Right cardiac atrium (tissue), 5 donors: ENCODE results near the gene GNPAT. TPM values are rescaled to one million over a fixed set of nuclear protein-coding genes. Genes with fewer than 3 reads are reported as not detected.
"Not testable (repeated sequence)": the region's sequence is repeated elsewhere in the genome, so short reads cannot be mapped to it uniquely, and the experiment has no call there.

Experiments
- ATAC-seq, 2 donors: fragments of 200-7000 bp; cut with Tn5 transposase; one replicate each; pipeline versions ENCODE4 v1.8.0 to v1.9.1; 2020; ENCODE audit warnings: moderate library complexity in 2 of 2, mild to moderate bottlenecking in 1 of 2
- DNase-seq, 3 donors: peaks; one replicate each; pipeline ENCODE4 v3.0.0-alpha.2; 2020
- H3K27ac ChIP-seq: one replicate; pipeline ENCODE4 v1.5.1; 2013; ENCODE audit warnings: mild to moderate bottlenecking, low read length, control low read depth, moderate library complexity
- H3K27me3 ChIP-seq: one replicate; pipeline ENCODE4 v1.6.1; 2013; ENCODE audit not compliant: control insufficient read depth, insufficient read depth
- H3K4me1 ChIP-seq: one replicate; pipeline ENCODE4 v1.6.1; 2013; ENCODE audit warnings: low read length; ENCODE audit not compliant: control insufficient read depth, insufficient read depth
- H3K4me3 ChIP-seq: one replicate; pipeline ENCODE4 v1.5.1; 2013; ENCODE audit warnings: low read length, control low read depth
- H3K9me3 ChIP-seq: one replicate; pipeline ENCODE4 v1.6.1; 2013; ENCODE audit warnings: low read length; ENCODE audit not compliant: control insufficient read depth
- WGBS: extraction: QIAGEN DNeasy Blood & Tissue Kit; methylation state at CpG from one replicate; pipeline ENCODE4 v1.1.7; 2013; 5-methylcytosine and 5-hydroxymethylcytosine counted together
- intact Hi-C, 4 donors: fragments of 100-400 bp; cut with DNase I; formaldehyde crosslinking; loops; one replicate each; pipeline versions ENCODE4 v1.11.0 to v1.14.0; 2022 to 2023
- polyA plus RNA-seq: library from polyadenylated mRNA; stranded (reverse); fragments of 200-250 nt; gene quantifications from one replicate; pipeline ENCODE4 v1.2.3, GENCODE V29; 2013
- total RNA-seq, 4 donors: library from RNA; stranded (reverse); fragmentation: NEBNext Ultra II Directional; extraction: Animal tissue kit (Norgen Biotek cat#: 25700); gene quantifications; one replicate each; pipeline ENCODE4 v1.2.1, GENCODE V29; 2021
- donor health status: healthy with polysubstance abuse.
- donor health status: DM: no; HTN: yes; CAD: no.
- donor health status: DM: no; HTN: no; CAD: no.
- donor health status: DM: no; HTN: yes; CAD: no; lungs with severe emphysema.
- donor health status: DM: yes; HTN: yes; CAD: no.

Gene GNPAT
- total and polyA plus RNA-seq, 5 donors: 46.7 to 55.6 (median 49.4) TPM

GRCh38 chr1:231201375-231201978 is 39.5 kb upstream of the GNPAT start:
- H3K4me3 ChIP-seq: no peak overlapping the region
- no peak for DNase-seq
- no peaks in the 10 kb centered on the region for H3K4me1 ChIP-seq
- H3K27ac ChIP-seq: no peak overlapping the region
- ATAC-seq: no peak
- intact Hi-C loops: no loop called here
- 86% methylated on average over 16 of the region's 16 CpGs for WGBS
- H3K9me3 ChIP-seq: no peaks in the 10 kb centered on the region
- no peaks in the 10 kb centered on the region for H3K27me3 ChIP-seq

- WGBS: 65% methylated on average over 5 of the region's 5 CpGs
These were observed 38.9 kb upstream of the GNPAT start for GRCh38 chr1:231201979-231202633.

GRCh38 chr1:231203259-231204057 is 37.6 kb upstream of the GNPAT start:
- no peaks in the 10 kb centered on the region for H3K4me1 ChIP-seq
- H3K27ac ChIP-seq: no peak overlapping the region
- no peak for DNase-seq
- H3K9me3 ChIP-seq: no peaks in the 10 kb centered on the region
- intact Hi-C loops: no loop called here
- no peak overlapping the region for H3K4me3 ChIP-seq
- 85% methylated on average over 21 of the region's 21 CpGs for WGBS
- ATAC-seq: no peak
- H3K27me3 ChIP-seq: no peaks in the 10 kb centered on the region

More at GRCh38 chr1:231201979-231202633, 38.9 kb upstream of the GNPAT start:
- no peaks in the 10 kb centered on the region for H3K9me3 ChIP-seq
- H3K4me1 ChIP-seq: no peaks in the 10 kb centered on the region
- no peaks in the 10 kb centered on the region for H3K27me3 ChIP-seq
- DNase-seq (no peak), ATAC-seq (no peak)
- H3K4me3 ChIP-seq: no peak overlapping the region
- intact Hi-C loops: no loop called here
- no peak overlapping the region for H3K27ac ChIP-seq

GRCh38 chr1:231206856-231207255 is 34.2 kb upstream of the GNPAT start:
- H3K4me3 ChIP-seq: no peak overlapping the region
- DNase-seq: no peak
- no peaks in the 10 kb centered on the region for H3K9me3 ChIP-seq
- ATAC-seq: no peak
- 50% methylated on average over 8 of the region's 8 CpGs for WGBS
- no peaks in the 10 kb centered on the region for H3K27me3 ChIP-seq
- intact Hi-C loops: no loop called here
- H3K4me1 ChIP-seq: no peaks in the 10 kb centered on the region
- H3K27ac ChIP-seq: no peak overlapping the region

- Histone ChIP-seq H3K27me3 (no peaks in the 10 kb centered on the region), H3K9me3 (no peaks in the 10 kb centered on the region), H3K4me1 (no peaks in the 10 kb centered on the region), H3K27ac (no peak overlapping the region), H3K4me3 (no peak overlapping the region)
- no peak for DNase-seq
- intact Hi-C loops: no loop called here
- 72% methylated on average over 3 of the region's 3 CpGs for WGBS
- no peak for ATAC-seq
These were observed 33.6 kb upstream of the GNPAT start for GRCh38 chr1:231207437-231207836.

- H3K27me3 ChIP-seq: no peaks in the 10 kb centered on the region
- DNase-seq (no peak), ATAC-seq (no peak)
- no peaks in the 10 kb centered on the region for H3K9me3 ChIP-seq
- no peak overlapping the region for H3K27ac ChIP-seq
- no peak overlapping the region for H3K4me3 ChIP-seq
- intact Hi-C loops: no loop called here
- WGBS: 94% methylated on average over 14 of the region's 14 CpGs
- no peaks in the 10 kb centered on the region for H3K4me1 ChIP-seq
These were observed 32.0 kb upstream of the GNPAT start for GRCh38 chr1:231208980-231209379.

GRCh38 chr1:231209531-231209930 is 31.5 kb upstream of the GNPAT start:
- H3K27me3 ChIP-seq: no peaks in the 10 kb centered on the region
- no peak overlapping the region for H3K4me3 ChIP-seq
- no peak for ATAC-seq
- intact Hi-C loops: no loop called here
- H3K27ac ChIP-seq: no peak overlapping the region
- no peaks in the 10 kb centered on the region for H3K9me3 ChIP-seq
- 83% methylated on average over 5 of the region's 5 CpGs for WGBS
- H3K4me1 ChIP-seq: no peaks in the 10 kb centered on the region
- DNase-seq: no peak

- H3K9me3 ChIP-seq: no peaks in the 10 kb centered on the region
- H3K4me1 ChIP-seq: no peaks in the 10 kb centered on the region
- ATAC-seq (no peak), DNase-seq (no peak)
- WGBS: 91% methylated on average over 6 of the region's 6 CpGs
- intact Hi-C loops: loop anchor here (5.0 to 10.0 kb wide), 4 partner anchors 293 to 413 kb away; no protein-coding TSS in a partner anchor
- H3K27ac ChIP-seq: no peak overlapping the region
- no peaks in the 10 kb centered on the region for H3K27me3 ChIP-seq
- no peak overlapping the region for H3K4me3 ChIP-seq
These were observed 30.9 kb upstream of the GNPAT start for GRCh38 chr1:231210126-231210525.

- no peak overlapping the region for H3K4me3 ChIP-seq
- H3K4me1 ChIP-seq: no peaks in the 10 kb centered on the region
- intact Hi-C loops: loop anchor here (5.0 to 10.0 kb wide), 4 partner anchors 294 to 414 kb away; no protein-coding TSS in a partner anchor
- ATAC-seq (peak; percentile 73 to 79), DNase-seq (peak; percentile 64 to 88 (median 87))
- H3K9me3 ChIP-seq: no peaks in the 10 kb centered on the region
- no peaks in the 10 kb centered on the region for H3K27me3 ChIP-seq
- no peak overlapping the region for H3K27ac ChIP-seq
- 18% methylated on average over 28 of the region's 28 CpGs for WGBS
These were observed 29.8 kb upstream of the GNPAT start for GRCh38 chr1:231211005-231211857.

GRCh38 chr1:231212301-231212700 is 28.7 kb upstream of the GNPAT start:
- H3K9me3 ChIP-seq, ATAC-seq, H3K27ac ChIP-seq, H3K27me3 ChIP-seq, H3K4me3 ChIP-seq, DNase-seq, H3K4me1 ChIP-seq: not testable (repeated sequence)
- WGBS: 66% methylated on average over 5 of the region's 5 CpGs
- intact Hi-C loops: loop anchor here (5.0 to 10.0 kb wide), 4 partner anchors 295 to 415 kb away; no protein-coding TSS in a partner anchor
